K562 (cell line): ENCODE measurements around the gene CREB5. TPM values are rescaled to one million over a fixed set of nuclear protein-coding genes. Genes with fewer than 3 reads are reported as not detected.
A peak's percentile ranks its signal among the peaks of the same experiment; 100 is the strongest.

Source experiments
- ATAC-seq: fragments of 200-7000 bp; cut with Tn5 transposase; 3 replicates; pipeline ENCODE4 v1.9.1; 2020; ENCODE audit warnings: moderate library complexity
- BruUV-seq: library from RNA; stranded (reverse); fragments of 400-500 nt; replicated peaks from 2 replicates; lab custom pipeline; 2021; lab: Mats Ljungman, UMichigan
- CTCF ChIA-PET: fragments of 300-600 bp; formaldehyde crosslinking; extraction: SDS; loops from one replicate; lab custom pipeline; 2021; ENCODE audit warnings: low intra/inter-chr PET ratio; lab: Yijun Ruan, JAX
- POLR2A ChIA-PET: fragments of 300-600, 350-650 bp; sonication (Branson Sonifier 250); formaldehyde crosslinking; extraction: SDS; loops from one replicate; lab custom pipeline; 2021; ENCODE audit warnings: antibody characterized with exemption, inconsistent platforms; lab: Yijun Ruan, JAX
- DNase-seq, 4 experiments: peaks; one replicate each; pipeline versions ENCODE4 v3.0.0 to v3.0.0-alpha.2; 2011 to 2018; ENCODE audit warnings: low spot score in 3 of 4, mixed read lengths in 3 of 4; ENCODE audit errors: extremely low read depth in 1 of 4
- FAIRE-seq: peaks from 2 replicates; lab custom pipeline; 2011; peaks lifted over from hg19 to GRCh38; lab: Jason Lieb, UNC
- H2AFZ ChIP-seq: 2 replicates; pipeline ENCODE4 v1.6.0; 2011; ENCODE audit warnings: low read depth, low read length, control low read depth, inconsistent platforms
- H3K27ac ChIP-seq: fragments of 200-600 bp; 3 replicates; pipeline ENCODE4 v1.8.0; 2011; ENCODE audit warnings: low read depth, mild to moderate bottlenecking, control low read depth, inconsistent platforms, low read length, moderate library complexity, mixed read lengths; ENCODE audit errors: extremely low read depth
- H3K27me3 ChIP-seq, 2 experiments: fragments of 300-600 bp in 1 of 2; 2 replicates in 1 of 2; 3 replicates in 1 of 2; pipeline versions ENCODE4 v1.6.0 to v1.8.0; 2011; ENCODE audit warnings: inconsistent platforms in 2 of 2, low read length in 2 of 2, mild to moderate bottlenecking in 1 of 2, mixed read lengths in 1 of 2, moderate library complexity in 1 of 2; ENCODE audit not compliant: control insufficient read depth in 2 of 2, insufficient read depth in 2 of 2
- H3K36me3 ChIP-seq: fragments of 300-600 bp; 3 replicates; pipeline ENCODE4 v1.8.0; 2011; ENCODE audit warnings: mild to moderate bottlenecking, low read length, inconsistent platforms; ENCODE audit not compliant: control insufficient read depth, insufficient read depth
- H3K4me1 ChIP-seq, 2 experiments: fragments of 200-600 bp in 1 of 2; replicated peaks in 1 of 2; 2 replicates in 1 of 2; 3 replicates in 1 of 2; pipeline versions ENCODE4 v1.5.1 to v1.8.0; 2011; ENCODE audit warnings: inconsistent platforms in 2 of 2, low read length in 2 of 2, mild to moderate bottlenecking in 1 of 2, mixed read lengths in 1 of 2, moderate library complexity in 1 of 2; ENCODE audit not compliant: control insufficient read depth in 2 of 2, insufficient read depth in 2 of 2
- H3K4me2 ChIP-seq: 2 replicates; pipeline ENCODE4 v1.6.1; 2011; ENCODE audit warnings: low read length, control low read depth, inconsistent platforms, mixed read lengths; ENCODE audit not compliant: insufficient read depth
- H3K4me3 ChIP-seq: fragments of 200-600 bp; sonication (generic), shearing (Covaris generic); 2 replicates; pipeline ENCODE4 v1.5.1; 2016; ENCODE audit warnings: control low read depth, inconsistent platforms
- H3K79me2 ChIP-seq: fragments of 200-600 bp; 3 replicates; pipeline ENCODE4 v1.8.0; 2011; ENCODE audit warnings: low read length, inconsistent platforms; ENCODE audit not compliant: control insufficient read depth, insufficient read depth
- H3K9ac ChIP-seq, 2 experiments: 2 replicates each; pipeline versions ENCODE4 v1.6.0 to v1.6.1; 2011; ENCODE audit warnings: low read depth in 2 of 2, low read length in 2 of 2, control low read depth in 1 of 2, inconsistent platforms in 1 of 2, mild to moderate bottlenecking in 1 of 2, mixed read lengths in 1 of 2; ENCODE audit not compliant: insufficient read depth in 1 of 2
- H3K9me1 ChIP-seq: one replicate; pipeline ENCODE4 v1.6.0; 2011; ENCODE audit warnings: inconsistent platforms, mild to moderate bottlenecking, low read length, moderate library complexity; ENCODE audit not compliant: control insufficient read depth, insufficient read depth
- H3K9me3 ChIP-seq: replicated peaks from 2 replicates; pipeline ENCODE4 v1.5.1; 2011; ENCODE audit warnings: low read depth, low read length, inconsistent platforms; ENCODE audit not compliant: control insufficient read depth, insufficient read depth
- H4K20me1 ChIP-seq: replicated peaks from 2 replicates; pipeline ENCODE4 v1.6.1; 2011; ENCODE audit warnings: low read length, inconsistent platforms, mixed read lengths; ENCODE audit not compliant: control insufficient read depth, insufficient read depth
- ATF7 ChIP-seq: fragments of 450-650 bp; IDR thresholded peaks from 2 replicates; pipeline ENCODE4 v1.7.1; 2014; ENCODE audit warnings: mild to moderate bottlenecking, moderate library complexity
- CTBP1 ChIP-seq: fragments of 450-650 bp; IDR thresholded peaks from 2 replicates; pipeline ENCODE4 v1.6.1; 2016; ENCODE audit warnings: borderline replicate concordance
- CTCF ChIP-seq, 3 experiments: IDR thresholded peaks in 2 of 3; conservative IDR thresholded peaks in 1 of 3; 2 replicates each; pipeline ENCODE4 v1.5.1; 2011 to 2012; ENCODE audit warnings: low read length in 3 of 3, mild to moderate bottlenecking in 3 of 3, control low read depth in 2 of 3, improper control_type of control experiment in 1 of 3, inconsistent platforms in 1 of 3, low read depth in 1 of 3, mixed read lengths in 1 of 3, moderate library complexity in 1 of 3; ENCODE audit not compliant: insufficient read depth in 2 of 3
- CTCFL ChIP-seq: IDR thresholded peaks from 2 replicates; pipeline ENCODE4 v1.6.1; 2011; ENCODE audit warnings: borderline replicate concordance, low read depth, mild to moderate bottlenecking, moderate library complexity, low read length; ENCODE audit not compliant: insufficient read depth, poor library complexity, severe bottlenecking
- E2F4 ChIP-seq: sonication (generic); formaldehyde crosslinking; IDR thresholded peaks from 2 replicates; pipeline ENCODE4 v1.8.0; 2022; ENCODE audit warnings: mild to moderate bottlenecking, low read depth, missing genetic modification reagents
- EHMT2 ChIP-seq: fragments of 450-650 bp; IDR thresholded peaks from 2 replicates; pipeline ENCODE4 v1.6.1; 2018; ENCODE audit warnings: antibody characterized with exemption
- GABPA ChIP-seq: fragments of 200-800 bp; sonication (Bioruptor generic); conservative IDR thresholded peaks from 2 replicates; pipeline ENCODE4 v1.6.1; 2016; ENCODE audit warnings: low read depth, missing genetic modification characterization, missing compliant biosample characterization
- IRF1 ChIP-seq: sonication (generic); formaldehyde crosslinking; IDR thresholded peaks from 2 replicates; pipeline ENCODE4 v1.8.0; 2022; ENCODE audit warnings: missing genetic modification reagents, mild to moderate bottlenecking, borderline replicate concordance
- MBD2 ChIP-seq: sonication (generic); IDR thresholded peaks from 2 replicates; pipeline ENCODE4 v1.6.1; 2016; ENCODE audit warnings: low read depth, borderline replicate concordance
- RBM14 ChIP-seq: fragments of 200-400 bp; formaldehyde crosslinking; IDR thresholded peaks from 2 replicates; pipeline ENCODE4 v1.6.1; 2018; ENCODE audit warnings: low read depth, mild to moderate bottlenecking, low read length, moderate library complexity, borderline replicate concordance; ENCODE audit not compliant: insufficient read depth
- U2AF2 ChIP-seq: fragments of 200-400 bp; formaldehyde crosslinking; optimal IDR thresholded peaks from 2 replicates; pipeline ENCODE3; 2017; ENCODE audit warnings: low read depth, mild to moderate bottlenecking, low read length
- WGBS: fragments of 100-300 bp; shearing (Covaris generic); methylation state at CpG from one replicate; pipeline ENCODE4 v1.1.6; 2016; ENCODE audit warnings: low coverage, mixed read lengths; ENCODE audit not compliant: insufficient coverage; ENCODE audit errors: missing lambda C conversion rate; 5-methylcytosine and 5-hydroxymethylcytosine counted together
- in situ Hi-C: fragments of 300-500 bp; cut with MboI; formaldehyde crosslinking; loops from 4 replicates; pipeline ENCODE4 v1.15.0; 2018; ENCODE audit warnings: inconsistent platforms, mixed read lengths
- intact Hi-C: fragments of 100-400 bp; cut with micrococcal nuclease; formaldehyde crosslinking; loops from 2 replicates; pipeline ENCODE4 v1.14.2; 2022
- polyA plus RNA-seq, 8 experiments: library from polyadenylated mRNA; depleted of rRNA in 4 of 8; stranded (reverse) in 5 of 8; unstranded in 3 of 8; fragments of >200 nt; fragmentation: Nextera tagmentation in 2 of 8; fragmentation: Illumina TruSeq in 1 of 8; extraction: Ambion mirVana in 2 of 8; extraction: Trizol in 1 of 8; gene quantifications; 2 replicates each; pipeline versions ENCODE4 v1.2.1 to v1.2.3, GENCODE V29; 2011 to 2014; ENCODE audit warnings: inconsistent platforms in 1 of 8, missing spikeins in 1 of 8
- total RNA-seq, 7 experiments: library from RNA; depleted of rRNA in 6 of 7; stranded (reverse); fragments of >200 nt in 6 of 7; fragmentation: Illumina TruSeq in 2 of 7; extraction: Trizol in 2 of 7; gene quantifications; 2 replicates each; pipeline versions ENCODE4 v1.2.1 to v1.2.3, GENCODE V29; 2011 to 2021; ENCODE audit warnings: low replicate concordance in 1 of 7

CREB5 gene
- total and polyA plus RNA-seq, 9 of the 15 experiments (the other 6 are each of a cell fraction or from before 2014, with no cell fraction given): 0.33 to 6.4 (median 1.8) TPM

GRCh38 chr7:28807396-28807994 lies 395.2 kb downstream of the CREB5 start (continued):
- TF ChIP-seq E2F4 (CRISPR knock-in tag): no peak
- TF ChIP-seq IRF1: no peak

- Histone ChIP-seq H3K9me3 (no peaks in the 10 kb centered on the region; the same call in 1 of the 2 replicates), H3K79me2 (no peaks in the 10 kb centered on the region), H3K36me3 (no peaks in the 10 kb centered on the region), H3K4me2 (peak overlapping the region; percentile 42), H4K20me1 (no peaks in the 10 kb centered on the region; the same call in 1 of the 2 replicates), H3K9ac (no peak overlapping the region), H2AFZ (peak overlapping the region; percentile 62), H3K9me1 (no peaks in the 10 kb centered on the region), H3K27ac (no peak overlapping the region), H3K4me3 (peak overlapping the region; percentile 21), H3K4me1 (no peaks in the 10 kb centered on the region), H3K27me3 (peaks cover 0 to 8% of the 10 kb centered on the region in 2 experiments; a peak in 1 of 5 replicates)
- TF ChIP-seq MBD2 (no peak), CTBP1 (0 out of 2 replicates have a peak, but pooled peaks have one; percentile 18), CTCFL (peak; percentile 82), RBM14 (no peak), ATF7 (peak; percentile 34), GABPA (0 out of 2 replicates have a peak, but pooled peaks have one; percentile 23), CTCF (IDR thresholded peaks at IDR 0.05 in 2 of 3, conservative IDR thresholded peaks at IDR 0.05 in 1 of 3; ENCODE audit: insufficient read depth in 2 of 3, low read depth in 1 of 3, low read length in 3 of 3) (peak in 2 of 3 experiments; percentile 19 to 32; a peak in 3 of 6 replicates), EHMT2 (peak; percentile 30; the same call in 1 of the 2 replicates), U2AF2 (no peak)
- FAIRE-seq: no peak
- BruUV-seq: no TSS peak
- ChIA-PET CTCF (no interaction called here), POLR2A (interaction anchor here (0.6 to 0.7 kb wide), 2 partner anchors 239 to 267 kb away, joined by 3 read pairs; no protein-coding TSS in a partner anchor)
- WGBS: 12% methylated on average over 23 of the region's 23 CpGs
- ATAC-seq: peak; percentile 82
- intact Hi-C loops (no loop called here), in situ Hi-C loops (no loop called here)
- peak; percentile 6 to 28 (median 16) for DNase-seq
Observed at GRCh38 chr7:28808796-28809533, 396.6 kb downstream of the CREB5 start.
